GM12874 (cell line): ENCODE data around the gene MCM8.

ENCODE experiments used
- CTCF ChIP-seq: IDR thresholded peaks from 2 replicates; pipeline ENCODE4 v1.5.1; 2011; ENCODE audit warnings: low read depth, mild to moderate bottlenecking, control low read depth, low read length, moderate library complexity; ENCODE audit not compliant: insufficient read depth

Gene MCM8

GRCh38 chr20:6041808-6042265 is 91.4 kb downstream of the MCM8 start:
- TF ChIP-seq CTCF, result no peak

GRCh38 chr20:6044115-6044514 is 93.7 kb downstream of the MCM8 start:
- TF ChIP-seq CTCF, result no peak

GRCh38 chr20:6045566-6045965 is 95.1 kb downstream of the MCM8 start:
- no peak for TF ChIP-seq CTCF

GRCh38 chr20:6046432-6046831 is 96.0 kb downstream of the MCM8 start:
- no peak for TF ChIP-seq CTCF

- TF ChIP-seq CTCF, result no peak
Observed at GRCh38 chr20:6048391-6048790, 97.9 kb downstream of the MCM8 start.
